K562 (cell line): ENCODE data around the gene CHAF1A. TPM values are rescaled to one million over a fixed set of nuclear protein-coding genes. Genes with fewer than 3 reads are reported as not detected.

ENCODE experiments used
- ATAC-seq: fragments of 200-7000 bp; cut with Tn5 transposase; 3 replicates; pipeline ENCODE4 v1.9.1; 2020; ENCODE audit warnings: moderate library complexity
- BruUV-seq: library from RNA; stranded (reverse); fragments of 400-500 nt; replicated peaks from 2 replicates; lab custom pipeline; 2021; lab: Mats Ljungman, UMichigan
- CTCF ChIA-PET: fragments of 300-600 bp; formaldehyde crosslinking; extraction: SDS; loops from one replicate; lab custom pipeline; 2021; ENCODE audit warnings: low intra/inter-chr PET ratio; lab: Yijun Ruan, JAX
- POLR2A ChIA-PET: fragments of 300-600, 350-650 bp; sonication (Branson Sonifier 250); formaldehyde crosslinking; extraction: SDS; loops from one replicate; lab custom pipeline; 2021; ENCODE audit warnings: antibody characterized with exemption, inconsistent platforms; lab: Yijun Ruan, JAX
- DNase-seq, 4 experiments: peaks; one replicate each; pipeline versions ENCODE4 v3.0.0 to v3.0.0-alpha.2; 2011 to 2018; ENCODE audit warnings: low spot score in 3 of 4, mixed read lengths in 3 of 4; ENCODE audit errors: extremely low read depth in 1 of 4
- FAIRE-seq: peaks from 2 replicates; lab custom pipeline; 2011; peaks lifted over from hg19 to GRCh38; lab: Jason Lieb, UNC
- H2AFZ ChIP-seq: 2 replicates; pipeline ENCODE4 v1.6.0; 2011; ENCODE audit warnings: low read depth, low read length, control low read depth, inconsistent platforms
- H3K27ac ChIP-seq: fragments of 200-600 bp; 3 replicates; pipeline ENCODE4 v1.8.0; 2011; ENCODE audit warnings: low read depth, mild to moderate bottlenecking, control low read depth, inconsistent platforms, low read length, moderate library complexity, mixed read lengths; ENCODE audit errors: extremely low read depth
- H3K27me3 ChIP-seq, 2 experiments: fragments of 300-600 bp in 1 of 2; 2 replicates in 1 of 2; 3 replicates in 1 of 2; pipeline versions ENCODE4 v1.6.0 to v1.8.0; 2011; ENCODE audit warnings: inconsistent platforms in 2 of 2, low read length in 2 of 2, mild to moderate bottlenecking in 1 of 2, mixed read lengths in 1 of 2, moderate library complexity in 1 of 2; ENCODE audit not compliant: control insufficient read depth in 2 of 2, insufficient read depth in 2 of 2
- H3K36me3 ChIP-seq: fragments of 300-600 bp; 3 replicates; pipeline ENCODE4 v1.8.0; 2011; ENCODE audit warnings: mild to moderate bottlenecking, low read length, inconsistent platforms; ENCODE audit not compliant: control insufficient read depth, insufficient read depth
- H3K4me1 ChIP-seq, 2 experiments: fragments of 200-600 bp in 1 of 2; replicated peaks in 1 of 2; 2 replicates in 1 of 2; 3 replicates in 1 of 2; pipeline versions ENCODE4 v1.5.1 to v1.8.0; 2011; ENCODE audit warnings: inconsistent platforms in 2 of 2, low read length in 2 of 2, mild to moderate bottlenecking in 1 of 2, mixed read lengths in 1 of 2, moderate library complexity in 1 of 2; ENCODE audit not compliant: control insufficient read depth in 2 of 2, insufficient read depth in 2 of 2
- H3K4me2 ChIP-seq: 2 replicates; pipeline ENCODE4 v1.6.1; 2011; ENCODE audit warnings: low read length, control low read depth, inconsistent platforms, mixed read lengths; ENCODE audit not compliant: insufficient read depth
- H3K4me3 ChIP-seq: fragments of 200-600 bp; sonication (generic), shearing (Covaris generic); 2 replicates; pipeline ENCODE4 v1.5.1; 2016; ENCODE audit warnings: control low read depth, inconsistent platforms
- H3K79me2 ChIP-seq: fragments of 200-600 bp; 3 replicates; pipeline ENCODE4 v1.8.0; 2011; ENCODE audit warnings: low read length, inconsistent platforms; ENCODE audit not compliant: control insufficient read depth, insufficient read depth
- H3K9ac ChIP-seq, 2 experiments: 2 replicates each; pipeline versions ENCODE4 v1.6.0 to v1.6.1; 2011; ENCODE audit warnings: low read depth in 2 of 2, low read length in 2 of 2, control low read depth in 1 of 2, inconsistent platforms in 1 of 2, mild to moderate bottlenecking in 1 of 2, mixed read lengths in 1 of 2; ENCODE audit not compliant: insufficient read depth in 1 of 2
- H3K9me1 ChIP-seq: one replicate; pipeline ENCODE4 v1.6.0; 2011; ENCODE audit warnings: inconsistent platforms, mild to moderate bottlenecking, low read length, moderate library complexity; ENCODE audit not compliant: control insufficient read depth, insufficient read depth
- H3K9me3 ChIP-seq: replicated peaks from 2 replicates; pipeline ENCODE4 v1.5.1; 2011; ENCODE audit warnings: low read depth, low read length, inconsistent platforms; ENCODE audit not compliant: control insufficient read depth, insufficient read depth
- H4K20me1 ChIP-seq: replicated peaks from 2 replicates; pipeline ENCODE4 v1.6.1; 2011; ENCODE audit warnings: low read length, inconsistent platforms, mixed read lengths; ENCODE audit not compliant: control insufficient read depth, insufficient read depth
- CBFA2T2 ChIP-seq: fragments of 450-650 bp; conservative IDR thresholded peaks from 2 replicates; pipeline ENCODE4 v1.6.1; 2017; ENCODE audit warnings: mild to moderate bottlenecking
- GTF2A2 ChIP-seq: IDR thresholded peaks from 2 replicates; pipeline ENCODE4 v1.6.1; 2016; ENCODE audit warnings: mild to moderate bottlenecking, missing genetic modification characterization, missing compliant biosample characterization
- HEY1 ChIP-seq: fragments of 250-450 bp; sonication (Bioruptor Pico); IDR thresholded peaks from 2 replicates; pipeline ENCODE4 v1.5.0; 2020; ENCODE audit warnings: mild to moderate bottlenecking, moderate library complexity, borderline replicate concordance
- JUNB ChIP-seq: fragments of 450-650 bp; formaldehyde crosslinking; conservative IDR thresholded peaks from 2 replicates; pipeline ENCODE4 v1.4.0; 2020; ENCODE audit warnings: mild to moderate bottlenecking
- LEF1 ChIP-seq: fragments of 450-650 bp; IDR thresholded peaks from 2 replicates; pipeline ENCODE4 v1.6.1; 2016; ENCODE audit warnings: mild to moderate bottlenecking
- MITF ChIP-seq: IDR thresholded peaks from 2 replicates; pipeline ENCODE4 v1.6.1; 2014; ENCODE audit warnings: antibody characterized with exemption
- OTX1 ChIP-seq: fragments of 450-650 bp; formaldehyde crosslinking; IDR thresholded peaks from 2 replicates; pipeline ENCODE4 v1.4.0; 2022; ENCODE audit warnings: mild to moderate bottlenecking
- RAD21 ChIP-seq, 2 experiments: fragments of 250-450 bp in 1 of 2; fragments of 450-650 bp in 1 of 2; sonication (Bioruptor Pico) in 1 of 2; formaldehyde crosslinking in 1 of 2; IDR thresholded peaks in 1 of 2; conservative IDR thresholded peaks in 1 of 2; 2 replicates each; pipeline versions ENCODE4 v1.4.0 to v1.8.0; 2020 to 2022; ENCODE audit warnings: mild to moderate bottlenecking in 2 of 2, moderate library complexity in 1 of 2
- RBM22 ChIP-seq: fragments of 200-400 bp; formaldehyde crosslinking; IDR thresholded peaks from 2 replicates; pipeline ENCODE4 v1.6.1; 2018; ENCODE audit warnings: low read length, low read depth; ENCODE audit not compliant: poor library complexity, severe bottlenecking
- SETDB1 ChIP-seq: IDR thresholded peaks from one replicate; pipeline ENCODE4 v1.6.1; 2012; ENCODE audit warnings: low read length, control low read depth, inconsistent platforms
- SMAD1 ChIP-seq: fragments of 150-350 bp; IDR thresholded peaks from 2 replicates; pipeline ENCODE4 v1.6.1; 2014; ENCODE audit warnings: low read length, low read depth; ENCODE audit not compliant: partially characterized antibody
- SMAD3 ChIP-seq: fragments of 450-650 bp; formaldehyde crosslinking; conservative IDR thresholded peaks from 2 replicates; pipeline ENCODE4 v1.4.0; 2020; ENCODE audit warnings: mild to moderate bottlenecking
- SOX6 ChIP-seq: fragments of 450-650 bp; IDR thresholded peaks from 2 replicates; pipeline ENCODE4 v1.6.1; 2014; ENCODE audit warnings: mild to moderate bottlenecking
- TAF9B ChIP-seq: fragments of 450-650 bp; IDR thresholded peaks from 2 replicates; pipeline ENCODE4 v1.6.1; 2018; ENCODE audit warnings: mild to moderate bottlenecking; ENCODE audit not compliant: partially characterized antibody
- TEAD2 ChIP-seq: fragments of 450-650 bp; IDR thresholded peaks from 2 replicates; pipeline ENCODE4 v1.6.1; 2016; ENCODE audit warnings: missing genetic modification characterization, control low read depth, missing compliant biosample characterization
- ZC3H8 ChIP-seq: fragments of 450-650 bp; IDR thresholded peaks from 2 replicates; pipeline ENCODE4 v1.6.1; 2017
- ZNF124 ChIP-seq: sonication (generic); formaldehyde crosslinking; IDR thresholded peaks from 2 replicates; pipeline ENCODE4 v1.8.1; 2022; ENCODE audit warnings: missing genetic modification reagents
- ZNF436 ChIP-seq: fragments of 250-450, 450-650 bp; sonication (Bioruptor Pico); formaldehyde crosslinking; IDR thresholded peaks from 2 replicates; pipeline ENCODE4 v1.7.0; 2020; ENCODE audit warnings: mild to moderate bottlenecking
- WGBS: fragments of 100-300 bp; shearing (Covaris generic); methylation state at CpG from one replicate; pipeline ENCODE4 v1.1.6; 2016; ENCODE audit warnings: low coverage, mixed read lengths; ENCODE audit not compliant: insufficient coverage; ENCODE audit errors: missing lambda C conversion rate; 5-methylcytosine and 5-hydroxymethylcytosine counted together
- in situ Hi-C: fragments of 300-500 bp; cut with MboI; formaldehyde crosslinking; loops from 4 replicates; pipeline ENCODE4 v1.15.0; 2018; ENCODE audit warnings: inconsistent platforms, mixed read lengths
- intact Hi-C: fragments of 100-400 bp; cut with micrococcal nuclease; formaldehyde crosslinking; loops from 2 replicates; pipeline ENCODE4 v1.14.2; 2022
- polyA plus RNA-seq, 8 experiments: library from polyadenylated mRNA; depleted of rRNA in 4 of 8; stranded (reverse) in 5 of 8; unstranded in 3 of 8; fragments of >200 nt; fragmentation: Nextera tagmentation in 2 of 8; fragmentation: Illumina TruSeq in 1 of 8; extraction: Ambion mirVana in 2 of 8; extraction: Trizol in 1 of 8; gene quantifications; 2 replicates each; pipeline versions ENCODE4 v1.2.1 to v1.2.3, GENCODE V29; 2011 to 2014; ENCODE audit warnings: inconsistent platforms in 1 of 8, missing spikeins in 1 of 8
- total RNA-seq, 7 experiments: library from RNA; depleted of rRNA in 6 of 7; stranded (reverse); fragments of >200 nt in 6 of 7; fragmentation: Illumina TruSeq in 2 of 7; extraction: Trizol in 2 of 7; gene quantifications; 2 replicates each; pipeline versions ENCODE4 v1.2.1 to v1.2.3, GENCODE V29; 2011 to 2021; ENCODE audit warnings: low replicate concordance in 1 of 7

Gene CHAF1A
- total and polyA plus RNA-seq, 9 of the 15 experiments (the other 6 are each of a cell fraction or from before 2014, with no cell fraction given), result 1.6 to 86.9 (median 45.2) TPM

GRCh38 chr19:4429771-4430171, 27.3 kb downstream of the CHAF1A start:
- H3K27ac ChIP-seq, result no peak overlapping the region
- H3K9ac ChIP-seq, result no peak overlapping the region; a peak in 1 of 4 replicates
- no peaks in the 10 kb centered on the region for H3K27me3 ChIP-seq
- 90% methylated on average over 11 of the region's 12 CpGs for WGBS
- no peaks in the 10 kb centered on the region for H4K20me1 ChIP-seq
- H3K9me1 ChIP-seq, result no peaks in the 10 kb centered on the region
- intact Hi-C loops, result no loop called here
- no peak for ATAC-seq
- H2AFZ ChIP-seq, result no peak overlapping the region
- no peaks in the 10 kb centered on the region for H3K79me2 ChIP-seq
- in situ Hi-C loops, result no loop called here
- no peak overlapping the region for H3K4me2 ChIP-seq
- H3K4me3 ChIP-seq, result no peak overlapping the region
- FAIRE-seq, result no peak
- peaks cover 0 to 2% of the 10 kb centered on the region in 2 experiments; a peak in 1 of 5 replicates for H3K4me1 ChIP-seq
- ChIA-PET CTCF (no interaction called here), POLR2A (interaction anchor here (0.7 to 2.2 kb wide), 2 partner anchors 11 to 13 kb away, joined by 3 to 28 read pairs; no protein-coding TSS in a partner anchor)
- no TSS peak for BruUV-seq
- TF ChIP-seq SMAD1 (no peak), RAD21 (CRISPR knock-in tag; conservative IDR thresholded peaks at IDR 0.05 in 1 of 2, IDR thresholded peaks at IDR 0.05 in 1 of 2) (no peak), ZC3H8 (no peak), LEF1 (no peak), ZNF124 (CRISPR knock-in tag) (no peak), TEAD2 (tag) (no peak), JUNB (no peak), SETDB1 (no peak), SMAD3 (CRISPR knock-in tag) (no peak), ZNF436 (no peak), SOX6 (no peak), GTF2A2 (no peak), MITF (no peak), TAF9B (no peak), CBFA2T2 (no peak), HEY1 (no peak), RBM22 (no peak), OTX1 (CRISPR knock-in tag) (no peak)
- DNase-seq, result no peak
- H3K36me3 ChIP-seq, result peaks cover 87% of the 10 kb centered on the region; the same call in 2 of the 3 replicates
- H3K9me3 ChIP-seq, result no peaks in the 10 kb centered on the region
